Activated B cell treated with CpG ODN at 0.5 μM for 24 hours (primary cell): ENCODE measurements around the gene PPIE. TPM values are rescaled to one million over a fixed set of nuclear protein-coding genes. Genes with fewer than 3 reads are reported as not detected.

ENCODE experiments used
- ATAC-seq: fragments of 200-7000 bp; cut with Tn5 transposase; one replicate; pipeline ENCODE4 v1.10.0; 2021; ENCODE audit warnings: low read depth, mild to moderate bottlenecking, moderate library complexity
- CTCF ChIA-PET: fragments of 350-600 bp; sonication (Branson Sonifier 250); formaldehyde crosslinking; loops from one replicate; lab custom pipeline; 2021; ENCODE audit warnings: antibody characterized with exemption; lab: Charles Lee
- POLR2A ChIA-PET: fragments of 350-600 bp; sonication (Branson Sonifier 250); formaldehyde crosslinking; loops from one replicate; lab custom pipeline; 2021; ENCODE audit warnings: antibody characterized with exemption; lab: Charles Lee
- DNase-seq: peaks from one replicate; pipeline ENCODE4 v3.0.0; 2022
- H3K27ac Mint-ChIP-seq: one replicate; pipeline ENCODE4 v1.8.0; 2020; ENCODE audit warnings: mixed read lengths
- H3K27me3 Mint-ChIP-seq: one replicate; pipeline ENCODE4 v1.8.0; 2021; ENCODE audit warnings: mixed read lengths
- H3K36me3 Mint-ChIP-seq: one replicate; pipeline ENCODE4 v1.8.0; 2021; ENCODE audit warnings: low read depth, mixed read lengths
- H3K4me1 Mint-ChIP-seq: one replicate; pipeline ENCODE4 v1.8.0; 2021; ENCODE audit warnings: mixed read lengths
- H3K4me3 Mint-ChIP-seq: one replicate; pipeline ENCODE4 v1.8.0; 2020; ENCODE audit warnings: mild to moderate bottlenecking, mixed read lengths
- H3K9me3 Mint-ChIP-seq: one replicate; pipeline ENCODE4 v1.8.0; 2020; ENCODE audit warnings: mixed read lengths
- CTCF ChIP-seq: fragments of 200-600 bp; IDR thresholded peaks from one replicate; pipeline ENCODE4 v1.8.0; 2022; ENCODE audit warnings: antibody characterized with exemption, mild to moderate bottlenecking
- intact Hi-C: fragments of 100-400 bp; cut with micrococcal nuclease; formaldehyde crosslinking; loops from one replicate; pipeline ENCODE4 v1.15.1; 2024
- total RNA-seq: library from RNA; stranded (reverse); gene quantifications from 2 replicates; pipeline ENCODE4 v1.2.3, GENCODE V29; 2022

The PPIE gene
- total RNA-seq, 1 donor from 2014 or later, result 68.5 TPM

GRCh38 chr1:39805385-39805784, 66.7 kb downstream of the PPIE start:
- DNase-seq (no peak), ATAC-seq (no peak)
- Mint-ChIP-seq H3K27ac (no peak overlapping the region), H3K36me3 (peaks cover 10% of the 10 kb centered on the region), H3K9me3 (peaks cover 5% of the 10 kb centered on the region), H3K27me3 (no peaks in the 10 kb centered on the region), H3K4me3 (no peak overlapping the region), H3K4me1 (no peaks in the 10 kb centered on the region)
- TF ChIP-seq CTCF, result no peak
- POLR2A ChIA-PET, result no interaction called here
- CTCF ChIA-PET, result no interaction called here
- intact Hi-C loops, result no loop called here

GRCh38 chr1:39808784-39809517, 70.3 kb downstream of the PPIE start:
- intact Hi-C loops, result no loop called here
- POLR2A ChIA-PET, result no interaction called here
- peaks cover 5% of the 10 kb centered on the region for H3K9me3 Mint-ChIP-seq
- no peak overlapping the region for H3K4me3 Mint-ChIP-seq
- H3K27ac Mint-ChIP-seq, result no peak overlapping the region
- no peaks in the 10 kb centered on the region for H3K4me1 Mint-ChIP-seq
- DNase-seq, result no peak
- no peaks in the 10 kb centered on the region for H3K27me3 Mint-ChIP-seq
- TF ChIP-seq CTCF, result no peak
- no peak for ATAC-seq
- peaks cover 10% of the 10 kb centered on the region for H3K36me3 Mint-ChIP-seq
- CTCF ChIA-PET, result no interaction called here

- no peak overlapping the region for H3K27ac Mint-ChIP-seq
- H3K4me1 Mint-ChIP-seq, result peaks cover 13% of the 10 kb centered on the region
- no peaks in the 10 kb centered on the region for H3K9me3 Mint-ChIP-seq
- H3K27me3 Mint-ChIP-seq, result no peaks in the 10 kb centered on the region
- no peaks in the 10 kb centered on the region for H3K36me3 Mint-ChIP-seq
- no peak for ATAC-seq
- ChIA-PET CTCF (no interaction called here), POLR2A (no interaction called here)
- intact Hi-C loops, result no loop called here
- TF ChIP-seq CTCF, result no peak
- H3K4me3 Mint-ChIP-seq, result no peak overlapping the region
- no peak for DNase-seq
Measured at GRCh38 chr1:39812913-39813312, 74.2 kb downstream of the PPIE start.

Other genes starting within 250 kb of the PPIE start
- gene BMP8A, start 247.2 kb upstream of the PPIE start, total RNA-seq, result 0.20 TPM in 1 of 2 replicates, not detected in the other
- gene PABPC4, start 162.1 kb upstream of the PPIE start, total RNA-seq, result 310 and 314 TPM in 2 replicates
- not detected in 2 replicates for gene HEYL, start 99.2 kb upstream of the PPIE start, total RNA-seq
- gene NT5C1A, start 66.8 kb upstream of the PPIE start, total RNA-seq, result not detected in 2 replicates
- not detected in 2 replicates for gene HPCAL4, start 47.4 kb upstream of the PPIE start, total RNA-seq
- 1.2 TPM in 2 replicates for gene OXCT2, start 32.5 kb downstream of the PPIE start, total RNA-seq
- 1.2 and 1.4 TPM in 2 replicates for gene BMP8B, start 50.0 kb downstream of the PPIE start, total RNA-seq
- gene TRIT1, start 144.6 kb downstream of the PPIE start, total RNA-seq, result 23.1 and 24.4 TPM in 2 replicates
- gene MYCL, start 163.0 kb downstream of the PPIE start, total RNA-seq, result 0.10 and 0.29 TPM in 2 replicates
- gene MFSD2A, start 216.3 kb downstream of the PPIE start, total RNA-seq, result 30.3 and 36.0 TPM in 2 replicates